K562 (cell line): ENCODE measurements around the gene PVALEF. TPM values are rescaled to one million over a fixed set of nuclear protein-coding genes. Genes with fewer than 3 reads are reported as not detected.

Experiments used
- ATAC-seq: fragments of 200-7000 bp; cut with Tn5 transposase; 3 replicates; pipeline ENCODE4 v1.9.1; 2020; ENCODE audit warnings: moderate library complexity
- BruUV-seq: library from RNA; stranded (reverse); fragments of 400-500 nt; replicated peaks from 2 replicates; lab custom pipeline; 2021; lab: Mats Ljungman, UMichigan
- CTCF ChIA-PET: fragments of 300-600 bp; formaldehyde crosslinking; extraction: SDS; loops from one replicate; lab custom pipeline; 2021; ENCODE audit warnings: low intra/inter-chr PET ratio; lab: Yijun Ruan, JAX
- POLR2A ChIA-PET: fragments of 300-600, 350-650 bp; sonication (Branson Sonifier 250); formaldehyde crosslinking; extraction: SDS; loops from one replicate; lab custom pipeline; 2021; ENCODE audit warnings: antibody characterized with exemption, inconsistent platforms; lab: Yijun Ruan, JAX
- DNase-seq, 4 experiments: peaks; one replicate each; pipeline versions ENCODE4 v3.0.0 to v3.0.0-alpha.2; 2011 to 2018; ENCODE audit warnings: low spot score in 3 of 4, mixed read lengths in 3 of 4; ENCODE audit errors: extremely low read depth in 1 of 4
- FAIRE-seq: peaks from 2 replicates; lab custom pipeline; 2011; peaks lifted over from hg19 to GRCh38; lab: Jason Lieb, UNC
- H2AFZ ChIP-seq: 2 replicates; pipeline ENCODE4 v1.6.0; 2011; ENCODE audit warnings: low read depth, low read length, control low read depth, inconsistent platforms
- H3K27ac ChIP-seq: fragments of 200-600 bp; 3 replicates; pipeline ENCODE4 v1.8.0; 2011; ENCODE audit warnings: low read depth, mild to moderate bottlenecking, control low read depth, inconsistent platforms, low read length, moderate library complexity, mixed read lengths; ENCODE audit errors: extremely low read depth
- H3K27me3 ChIP-seq, 2 experiments: fragments of 300-600 bp in 1 of 2; 2 replicates in 1 of 2; 3 replicates in 1 of 2; pipeline versions ENCODE4 v1.6.0 to v1.8.0; 2011; ENCODE audit warnings: inconsistent platforms in 2 of 2, low read length in 2 of 2, mild to moderate bottlenecking in 1 of 2, mixed read lengths in 1 of 2, moderate library complexity in 1 of 2; ENCODE audit not compliant: control insufficient read depth in 2 of 2, insufficient read depth in 2 of 2
- H3K36me3 ChIP-seq: fragments of 300-600 bp; 3 replicates; pipeline ENCODE4 v1.8.0; 2011; ENCODE audit warnings: mild to moderate bottlenecking, low read length, inconsistent platforms; ENCODE audit not compliant: control insufficient read depth, insufficient read depth
- H3K4me1 ChIP-seq, 2 experiments: fragments of 200-600 bp in 1 of 2; replicated peaks in 1 of 2; 2 replicates in 1 of 2; 3 replicates in 1 of 2; pipeline versions ENCODE4 v1.5.1 to v1.8.0; 2011; ENCODE audit warnings: inconsistent platforms in 2 of 2, low read length in 2 of 2, mild to moderate bottlenecking in 1 of 2, mixed read lengths in 1 of 2, moderate library complexity in 1 of 2; ENCODE audit not compliant: control insufficient read depth in 2 of 2, insufficient read depth in 2 of 2
- H3K4me2 ChIP-seq: 2 replicates; pipeline ENCODE4 v1.6.1; 2011; ENCODE audit warnings: low read length, control low read depth, inconsistent platforms, mixed read lengths; ENCODE audit not compliant: insufficient read depth
- H3K4me3 ChIP-seq: fragments of 200-600 bp; sonication (generic), shearing (Covaris generic); 2 replicates; pipeline ENCODE4 v1.5.1; 2016; ENCODE audit warnings: control low read depth, inconsistent platforms
- H3K79me2 ChIP-seq: fragments of 200-600 bp; 3 replicates; pipeline ENCODE4 v1.8.0; 2011; ENCODE audit warnings: low read length, inconsistent platforms; ENCODE audit not compliant: control insufficient read depth, insufficient read depth
- H3K9ac ChIP-seq, 2 experiments: 2 replicates each; pipeline versions ENCODE4 v1.6.0 to v1.6.1; 2011; ENCODE audit warnings: low read depth in 2 of 2, low read length in 2 of 2, control low read depth in 1 of 2, inconsistent platforms in 1 of 2, mild to moderate bottlenecking in 1 of 2, mixed read lengths in 1 of 2; ENCODE audit not compliant: insufficient read depth in 1 of 2
- H3K9me1 ChIP-seq: one replicate; pipeline ENCODE4 v1.6.0; 2011; ENCODE audit warnings: inconsistent platforms, mild to moderate bottlenecking, low read length, moderate library complexity; ENCODE audit not compliant: control insufficient read depth, insufficient read depth
- H3K9me3 ChIP-seq: replicated peaks from 2 replicates; pipeline ENCODE4 v1.5.1; 2011; ENCODE audit warnings: low read depth, low read length, inconsistent platforms; ENCODE audit not compliant: control insufficient read depth, insufficient read depth
- H4K20me1 ChIP-seq: replicated peaks from 2 replicates; pipeline ENCODE4 v1.6.1; 2011; ENCODE audit warnings: low read length, inconsistent platforms, mixed read lengths; ENCODE audit not compliant: control insufficient read depth, insufficient read depth
- ARID2 ChIP-seq: fragments of 450-650 bp; IDR thresholded peaks from 2 replicates; pipeline ENCODE4 v1.6.1; 2017; ENCODE audit warnings: antibody characterized with exemption, mild to moderate bottlenecking
- BHLHE40 ChIP-seq: IDR thresholded peaks from 2 replicates; pipeline ENCODE4 v1.6.1; 2011; ENCODE audit warnings: low read length, improper control_type of control experiment
- CHCHD3 ChIP-seq: fragments of 250-450 bp; sonication (Bioruptor Pico); IDR thresholded peaks from 2 replicates; pipeline ENCODE4 v2.1.2; 2022; ENCODE audit warnings: mild to moderate bottlenecking
- CTCFL ChIP-seq: IDR thresholded peaks from 2 replicates; pipeline ENCODE4 v1.6.1; 2011; ENCODE audit warnings: borderline replicate concordance, low read depth, mild to moderate bottlenecking, moderate library complexity, low read length; ENCODE audit not compliant: insufficient read depth, poor library complexity, severe bottlenecking
- MCM2 ChIP-seq: fragments of 450-650 bp; IDR thresholded peaks from 2 replicates; pipeline ENCODE4 v1.6.1; 2017; ENCODE audit warnings: low read depth, mild to moderate bottlenecking
- TSC22D4 ChIP-seq: fragments of 450-650 bp; IDR thresholded peaks from 2 replicates; pipeline ENCODE4 v1.6.1; 2016; ENCODE audit warnings: missing genetic modification characterization, missing biosample characterization, control low read depth
- WGBS: fragments of 100-300 bp; shearing (Covaris generic); methylation state at CpG from one replicate; pipeline ENCODE4 v1.1.6; 2016; ENCODE audit warnings: low coverage, mixed read lengths; ENCODE audit not compliant: insufficient coverage; ENCODE audit errors: missing lambda C conversion rate; 5-methylcytosine and 5-hydroxymethylcytosine counted together
- in situ Hi-C: fragments of 300-500 bp; cut with MboI; formaldehyde crosslinking; loops from 4 replicates; pipeline ENCODE4 v1.15.0; 2018; ENCODE audit warnings: inconsistent platforms, mixed read lengths
- intact Hi-C: fragments of 100-400 bp; cut with micrococcal nuclease; formaldehyde crosslinking; loops from 2 replicates; pipeline ENCODE4 v1.14.2; 2022
- polyA plus RNA-seq, 8 experiments: library from polyadenylated mRNA; depleted of rRNA in 4 of 8; stranded (reverse) in 5 of 8; unstranded in 3 of 8; fragments of >200 nt; fragmentation: Nextera tagmentation in 2 of 8; fragmentation: Illumina TruSeq in 1 of 8; extraction: Ambion mirVana in 2 of 8; extraction: Trizol in 1 of 8; gene quantifications; 2 replicates each; pipeline versions ENCODE4 v1.2.1 to v1.2.3, GENCODE V29; 2011 to 2014; ENCODE audit warnings: inconsistent platforms in 1 of 8, missing spikeins in 1 of 8
- total RNA-seq, 7 experiments: library from RNA; depleted of rRNA in 6 of 7; stranded (reverse); fragments of >200 nt in 6 of 7; fragmentation: Illumina TruSeq in 2 of 7; extraction: Trizol in 2 of 7; gene quantifications; 2 replicates each; pipeline versions ENCODE4 v1.2.1 to v1.2.3, GENCODE V29; 2011 to 2021; ENCODE audit warnings: low replicate concordance in 1 of 7

The PVALEF gene
- total and polyA plus RNA-seq, 9 of the 15 experiments (the other 6 are each of a cell fraction or from before 2014, with no cell fraction given), result not detected

GRCh38 chr17:81179220-81179619, 13.9 kb downstream of the PVALEF start:
- Histone ChIP-seq H3K4me2 (no peak overlapping the region), H2AFZ (no peak overlapping the region), H3K27me3 (peaks cover 22 to 64% of the 10 kb centered on the region in 2 experiments), H3K4me1 (peaks cover 0 to 43% of the 10 kb centered on the region in 2 experiments; a peak in 2 of 5 replicates), H4K20me1 (no peaks in the 10 kb centered on the region), H3K27ac (no peak overlapping the region), H3K9ac (no peak overlapping the region), H3K4me3 (no peak overlapping the region), H3K36me3 (no peaks in the 10 kb centered on the region), H3K9me1 (no peaks in the 10 kb centered on the region), H3K79me2 (no peaks in the 10 kb centered on the region), H3K9me3 (no peaks in the 10 kb centered on the region; the same call in 1 of the 2 replicates)
- ATAC-seq (peak; percentile 35; the same call in 1 of the 3 replicates), FAIRE-seq (no peak), DNase-seq (no peak)
- TF ChIP-seq CHCHD3 (CRISPR knock-in tag) (no peak), TSC22D4 (tag) (no peak), CTCFL (peak; percentile 4), MCM2 (no peak), BHLHE40 (peak; percentile 11; the same call in 1 of the 2 replicates), ARID2 (no peak)
- intact Hi-C loops, result no loop called here
- ChIA-PET POLR2A (interaction anchor here (0.5 to 1.2 kb wide), 5 partner anchors 8 to 311 kb away, joined by 3 to 6 read pairs (median 3); no protein-coding TSS in a partner anchor), CTCF (no interaction called here)
- 6% methylated on average over 7 of the region's 9 CpGs for WGBS
- in situ Hi-C loops, result no loop called here
- BruUV-seq, result no TSS peak
